HEK293T (cell line): ENCODE measurements around the gene CAPS.

Source experiments
- BHLHE40 ChIP-seq: fragments of 450-650 bp; IDR thresholded peaks from 2 replicates; pipeline ENCODE4 v1.6.1; 2016; ENCODE audit warnings: mild to moderate bottlenecking, moderate library complexity, borderline replicate concordance
- CTBP1 ChIP-seq: fragments of 450-650 bp; IDR thresholded peaks from 2 replicates; pipeline ENCODE4 v1.6.1; 2016; ENCODE audit warnings: borderline replicate concordance
- FOXK2 ChIP-seq: fragments of 450-650 bp; IDR thresholded peaks from 2 replicates; pipeline ENCODE4 v1.6.1; 2016; ENCODE audit warnings: mild to moderate bottlenecking
- HDGF ChIP-seq: fragments of 450-650 bp; IDR thresholded peaks from 2 replicates; pipeline ENCODE4 v1.6.1; 2017; ENCODE audit warnings: antibody characterized with exemption, borderline replicate concordance
- LEF1 ChIP-seq: fragments of 450-650 bp; IDR thresholded peaks from 2 replicates; pipeline ENCODE4 v1.6.1; 2017; ENCODE audit warnings: mild to moderate bottlenecking, borderline replicate concordance
- SUZ12 ChIP-seq: fragments of 450-650 bp; IDR thresholded peaks from 2 replicates; pipeline ENCODE4 v1.6.1; 2016; ENCODE audit warnings: mild to moderate bottlenecking
- TARDBP ChIP-seq: fragments of 450-650 bp; IDR thresholded peaks from 2 replicates; pipeline ENCODE4 v1.6.1; 2016
- ZNF384 ChIP-seq: fragments of 450-650 bp; IDR thresholded peaks from 2 replicates; pipeline ENCODE4 v1.6.1; 2016

GRCh38 chr19:5877427-5877826 is 36.6 kb upstream of the CAPS start:
- no peak for TF ChIP-seq TARDBP
- TF ChIP-seq HDGF: no peak
- no peak for TF ChIP-seq FOXK2
- no peak for TF ChIP-seq SUZ12
- no peak for TF ChIP-seq ZNF384
- TF ChIP-seq BHLHE40: no peak
- no peak for TF ChIP-seq LEF1
- no peak for TF ChIP-seq CTBP1
